ENCODE results near the gene FRAS1.
"Not testable (repeated sequence)": the region's sequence is repeated elsewhere in the genome, so short reads cannot be mapped to it uniquely, and the experiment has no call there.

The FRAS1 gene

DNA sequence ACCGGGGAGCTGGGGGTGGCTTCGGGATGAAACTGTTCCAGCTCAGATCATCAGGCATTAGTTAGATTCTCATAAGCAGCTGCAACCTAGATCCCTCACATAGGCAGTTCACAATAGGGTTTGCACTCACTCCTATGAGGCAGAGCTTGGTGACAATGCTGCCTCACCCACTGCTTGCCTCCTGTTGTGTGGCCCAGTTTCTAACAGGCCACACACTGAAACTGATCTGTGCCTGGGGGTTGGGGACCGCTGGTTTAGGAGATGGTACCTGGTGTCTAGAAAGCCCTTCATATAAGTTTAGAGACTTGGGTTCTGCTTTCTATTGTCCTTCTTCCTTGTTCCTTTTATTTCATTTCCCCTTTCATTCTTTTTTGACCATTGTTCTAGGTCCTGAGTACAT lies 234.2 kb downstream of the FRAS1 start:
- DNase-seq (ENCODE audit: low spot score): no peak

DNA sequence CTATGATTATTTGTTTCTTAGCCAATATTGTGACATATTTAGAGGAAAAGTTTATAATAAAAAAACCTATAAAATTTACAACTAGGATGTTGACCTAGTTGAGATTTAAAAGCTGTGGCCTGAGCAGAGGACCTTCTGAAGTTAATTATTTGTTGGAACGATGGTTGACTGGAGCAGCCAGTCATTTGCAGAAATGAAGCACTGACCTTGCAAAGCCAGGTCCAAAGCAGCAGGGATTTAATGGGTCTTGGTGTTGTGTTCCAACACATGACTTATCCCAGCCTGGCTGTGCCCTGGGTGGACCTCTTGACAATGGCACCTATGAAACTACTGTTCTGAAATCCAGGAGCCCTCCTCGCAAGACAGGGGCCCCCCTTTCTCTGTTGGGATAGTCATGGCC lies 235.2 kb downstream of the FRAS1 start:
- DNase-seq (ENCODE audit: low spot score): peak; percentile 32

DNA sequence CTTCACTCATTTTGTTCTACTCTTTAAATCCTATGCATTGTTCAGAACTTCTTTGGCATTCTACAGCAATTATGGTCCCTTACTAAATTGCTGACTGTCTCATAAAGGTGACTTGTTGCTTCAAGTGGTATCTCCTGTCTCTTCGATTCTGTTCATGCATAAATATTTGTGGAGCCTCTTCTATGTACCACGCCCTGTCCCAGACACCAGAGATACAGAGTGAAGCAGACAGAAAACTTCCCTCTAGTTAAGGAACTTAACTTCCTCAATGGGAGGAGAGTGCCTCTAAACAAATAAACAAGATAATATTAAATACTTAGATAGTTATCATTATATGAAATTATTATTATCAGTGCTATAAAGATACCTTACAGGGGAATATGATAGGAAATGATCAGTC lies 235.7 kb downstream of the FRAS1 start:
- no peak for DNase-seq (ENCODE audit: low spot score)

DNA sequence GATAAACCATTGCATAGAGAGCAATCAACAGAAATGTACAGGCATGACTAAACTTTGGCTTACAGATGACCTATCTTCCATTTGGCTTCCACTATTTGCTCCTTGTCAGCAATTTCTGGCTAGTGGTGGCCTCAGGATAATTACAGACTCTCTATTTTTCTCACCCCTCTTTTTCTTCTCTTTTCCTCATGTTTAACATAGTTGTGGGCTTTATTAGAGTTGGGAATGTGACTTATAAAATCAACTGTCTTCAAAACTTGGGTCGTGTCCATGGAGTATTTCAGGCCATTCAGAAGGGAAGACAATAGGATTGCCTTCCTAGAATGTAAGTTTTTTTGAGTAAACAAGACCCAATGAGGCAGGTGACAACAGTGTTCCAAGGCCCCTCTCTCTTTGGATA lies 236.2 kb downstream of the FRAS1 start:
- peak; percentile 22 for DNase-seq (ENCODE audit: low spot score)

DNA sequence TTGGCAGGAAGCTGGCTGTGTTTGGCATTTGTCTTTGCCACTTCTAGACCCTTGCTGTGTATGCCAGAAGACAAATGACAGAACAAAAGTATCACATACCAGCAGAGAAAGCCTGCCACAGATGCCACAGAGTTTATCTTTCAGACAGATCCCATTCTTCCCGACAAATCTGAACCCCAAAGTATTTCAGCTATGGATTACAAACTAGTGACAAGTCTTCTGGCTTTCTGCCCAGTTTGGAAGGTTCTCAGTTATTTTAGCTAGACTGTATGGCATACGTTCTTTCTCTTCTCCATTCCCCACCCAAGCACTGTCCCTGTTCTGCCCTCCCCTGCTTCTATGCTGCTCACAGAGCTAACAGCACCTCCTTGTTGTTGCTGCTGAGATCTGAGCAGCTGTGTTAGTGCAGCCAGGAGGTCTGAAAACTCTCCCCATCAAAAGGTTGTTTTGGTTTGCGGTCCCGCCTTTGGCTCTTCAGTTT lies 236.7 kb downstream of the FRAS1 start:
- DNase-seq (ENCODE audit: low spot score): peak; percentile 85

DNA sequence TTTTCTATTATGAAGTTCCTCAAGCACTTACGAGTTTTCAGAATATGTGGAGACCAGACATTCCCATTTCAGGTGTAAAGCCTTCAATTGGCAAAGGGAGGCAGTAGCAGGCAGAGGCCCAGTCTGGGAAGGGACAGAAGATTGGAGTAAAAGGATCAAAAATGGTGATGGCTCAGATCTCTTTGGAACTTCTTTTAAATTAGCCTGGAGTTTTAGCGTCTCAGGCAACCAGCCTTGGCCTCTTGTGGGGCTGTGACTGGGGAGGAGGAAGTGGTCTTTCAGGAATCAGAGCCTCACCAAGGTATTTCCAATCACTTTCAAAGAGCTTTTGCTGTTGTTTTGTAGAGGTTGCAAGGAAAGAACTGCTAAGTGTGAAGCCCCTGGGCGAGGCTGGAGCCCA lies 239.1 kb downstream of the FRAS1 start:
- no peak for DNase-seq (ENCODE audit: low spot score)

DNA sequence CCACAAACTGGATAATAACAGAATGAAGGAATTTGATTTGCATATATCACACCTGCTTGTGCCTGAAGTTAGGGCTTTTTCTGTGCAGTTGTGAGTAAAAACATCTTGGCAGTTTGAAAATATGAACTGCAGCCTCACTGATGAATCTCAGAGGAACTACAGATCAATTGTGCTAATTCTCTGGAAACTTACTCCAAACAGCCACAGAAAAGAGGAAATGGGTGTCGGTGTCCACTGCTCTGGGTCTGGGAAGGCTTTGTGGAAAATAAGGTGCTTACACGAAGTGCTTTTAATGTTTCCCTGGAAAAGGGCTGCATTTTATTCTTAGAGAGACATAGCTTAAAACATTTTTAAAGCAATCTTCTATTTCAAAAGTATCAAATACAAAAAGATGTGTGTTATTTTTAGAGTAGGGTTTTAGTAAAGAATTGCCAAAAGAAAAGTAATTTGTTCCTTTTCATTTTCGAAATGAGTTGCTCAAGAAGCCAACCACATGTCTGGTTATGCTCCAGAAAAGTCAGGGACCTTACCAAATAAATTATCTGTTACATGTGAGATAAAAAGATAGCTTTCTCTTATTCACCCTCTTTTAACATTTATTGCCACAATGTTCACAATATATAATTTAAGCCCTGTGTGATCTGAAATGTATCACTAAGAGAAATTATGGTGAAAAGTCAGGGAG lies 240.1 kb downstream of the FRAS1 start:
- DNase-seq (ENCODE audit: low spot score): no peak

DNA sequence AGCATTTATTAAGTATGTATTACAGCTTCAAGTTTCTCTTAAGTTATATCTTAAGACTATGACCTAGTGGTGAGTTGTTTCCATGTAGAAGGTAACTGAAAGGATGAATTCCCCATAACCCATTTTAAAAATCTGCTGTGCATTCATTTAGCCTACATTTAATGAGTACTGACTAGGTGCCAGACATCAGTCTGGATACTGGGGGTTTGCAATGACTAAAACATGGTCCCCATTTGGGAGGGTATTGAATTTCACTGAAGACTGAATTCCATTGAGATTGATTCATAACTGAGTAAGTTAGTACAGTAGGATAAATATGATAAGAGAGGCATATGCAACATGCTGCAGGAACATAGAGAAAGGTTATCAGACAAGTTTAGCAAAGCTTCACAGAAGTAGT lies 241.5 kb downstream of the FRAS1 start:
- DNase-seq (ENCODE audit: low spot score): peak; percentile 16

DNA sequence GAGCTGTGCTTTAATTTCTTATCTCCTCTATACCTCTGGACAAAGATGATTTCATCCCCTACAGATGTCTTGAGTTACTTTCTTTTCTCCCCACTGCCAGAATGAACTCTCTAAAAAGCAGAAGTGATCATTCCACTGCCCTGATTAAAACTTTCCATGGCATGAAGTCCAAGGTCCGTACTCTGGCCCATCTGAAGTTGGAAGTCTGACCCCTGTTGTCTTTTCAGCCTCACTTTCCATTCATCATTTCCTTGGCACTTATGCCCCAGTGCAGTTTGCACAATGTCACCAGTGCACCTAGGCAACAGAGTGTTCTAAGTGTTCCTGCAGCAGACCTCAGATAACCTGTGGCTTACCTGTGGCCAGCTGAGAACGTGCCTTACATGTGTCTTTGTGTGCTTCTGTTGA lies 242.4 kb downstream of the FRAS1 start:
- DNase-seq (ENCODE audit: low spot score): no peak

DNA sequence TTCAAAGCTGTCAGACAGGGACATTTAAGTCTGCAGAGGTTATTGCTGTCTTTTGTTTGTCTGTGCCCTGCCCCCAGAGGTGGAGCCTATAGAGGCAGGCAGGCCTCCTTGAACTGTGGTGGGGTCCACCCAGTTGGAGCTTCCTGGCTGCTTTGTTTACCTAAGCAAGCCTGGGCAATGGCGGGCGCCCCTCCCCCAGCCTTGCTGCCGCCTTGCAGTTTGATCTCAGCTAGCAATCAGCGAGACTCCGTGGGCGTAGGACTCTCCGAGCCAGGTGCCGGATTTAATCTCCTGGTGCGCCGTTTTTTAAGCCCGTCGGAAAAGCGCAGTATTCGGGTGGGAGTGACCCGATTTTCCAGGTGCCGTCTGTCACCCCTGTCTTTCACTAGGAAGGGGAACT lies 250.1 kb downstream of the FRAS1 start:
- DNase-seq (ENCODE audit: low spot score): not testable (repeated sequence)

DNA sequence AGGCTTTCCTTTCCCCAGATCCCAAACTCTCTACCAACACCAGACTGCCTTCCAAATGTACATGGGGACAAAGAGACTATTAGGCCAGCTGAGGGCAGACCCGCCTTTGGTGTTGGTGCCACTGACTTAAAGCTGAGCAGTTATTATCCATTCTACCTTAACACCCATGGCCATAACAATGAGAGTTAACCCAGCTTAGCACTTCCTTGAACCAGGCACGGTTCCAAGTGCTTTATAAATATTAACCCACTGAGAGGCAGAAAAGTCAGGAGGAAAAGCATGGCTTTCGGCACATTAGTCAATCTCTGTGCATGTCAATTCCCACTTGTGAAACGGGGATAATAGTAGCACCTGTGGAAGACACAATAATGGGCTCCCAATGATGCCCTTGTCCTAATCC lies 251.4 kb downstream of the FRAS1 start:
- DNase-seq (ENCODE audit: low spot score): peak; percentile 68

DNA sequence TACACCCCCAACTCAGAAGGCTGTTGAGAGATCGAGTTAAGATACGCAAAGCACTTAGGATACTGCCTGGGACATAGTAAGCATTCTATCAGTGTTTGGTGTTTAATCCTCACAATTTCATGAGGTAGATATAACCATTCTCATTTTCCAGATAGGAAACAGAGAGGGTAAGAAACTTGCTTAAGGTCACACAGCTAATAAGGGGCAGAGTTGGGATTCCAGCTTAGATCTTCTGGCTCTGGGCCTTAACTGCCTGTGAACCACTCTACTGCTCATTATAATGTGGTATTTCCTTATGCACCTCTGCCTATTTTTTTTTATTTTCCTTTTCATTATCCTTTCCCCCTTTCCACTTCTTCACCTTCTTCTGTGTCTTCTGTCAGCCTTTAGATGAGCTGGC lies 252.2 kb downstream of the FRAS1 start:
- no peak for DNase-seq (ENCODE audit: low spot score)

DNA sequence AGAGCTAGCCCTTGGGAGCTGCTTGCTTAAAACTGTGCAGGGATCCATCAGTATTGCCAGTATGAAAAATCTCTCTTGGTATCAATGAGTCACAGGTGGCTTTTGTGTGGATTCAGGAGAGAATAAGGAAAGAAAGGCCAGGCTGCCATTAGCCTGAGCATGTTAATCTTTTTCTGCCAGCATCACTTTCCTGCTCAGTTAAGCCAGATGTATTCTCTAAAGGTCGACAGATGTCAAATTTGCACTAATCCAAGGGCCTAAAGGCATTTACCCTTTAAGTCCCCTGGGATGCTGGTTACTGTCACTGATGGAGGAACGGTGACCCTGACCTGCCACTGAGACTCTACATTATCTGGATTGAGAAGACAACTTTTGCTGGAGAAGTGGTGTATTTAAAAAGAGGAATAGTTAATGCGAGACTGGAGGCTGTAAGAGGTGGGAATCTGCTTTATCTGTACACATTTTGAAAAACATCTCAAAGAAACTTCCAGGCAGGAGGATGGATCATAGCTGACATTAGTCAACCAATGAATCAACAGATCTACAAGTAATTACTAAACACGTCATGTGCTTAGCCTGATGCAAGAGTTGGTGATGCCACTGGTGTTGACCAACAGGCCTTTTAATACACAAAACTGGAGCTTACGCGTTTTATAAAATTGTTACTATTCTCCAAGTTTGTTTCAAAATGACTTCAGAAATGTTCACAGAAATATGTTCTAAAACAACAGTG lies 253.1 kb downstream of the FRAS1 start:
- no peak for DNase-seq (ENCODE audit: low spot score)

DNA sequence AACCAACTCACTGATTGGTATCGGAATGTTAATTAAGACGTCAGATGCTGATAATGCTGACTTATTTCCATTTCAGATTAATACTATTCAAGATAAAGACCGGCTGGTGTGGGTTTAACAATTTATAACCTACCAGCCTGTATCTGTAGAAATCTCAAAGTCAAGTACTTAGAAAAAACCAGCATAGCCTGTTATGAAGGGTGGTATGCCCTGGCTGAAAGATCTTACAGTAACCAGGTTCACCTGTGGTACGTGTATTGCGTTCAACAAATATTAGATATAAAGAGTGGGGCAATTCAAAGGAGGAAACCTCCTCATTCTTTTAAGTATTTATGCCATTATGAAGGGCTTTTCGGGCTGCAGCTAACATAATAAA lies 253.6 kb downstream of the FRAS1 start:
- no peak for DNase-seq (ENCODE audit: low spot score)

DNA sequence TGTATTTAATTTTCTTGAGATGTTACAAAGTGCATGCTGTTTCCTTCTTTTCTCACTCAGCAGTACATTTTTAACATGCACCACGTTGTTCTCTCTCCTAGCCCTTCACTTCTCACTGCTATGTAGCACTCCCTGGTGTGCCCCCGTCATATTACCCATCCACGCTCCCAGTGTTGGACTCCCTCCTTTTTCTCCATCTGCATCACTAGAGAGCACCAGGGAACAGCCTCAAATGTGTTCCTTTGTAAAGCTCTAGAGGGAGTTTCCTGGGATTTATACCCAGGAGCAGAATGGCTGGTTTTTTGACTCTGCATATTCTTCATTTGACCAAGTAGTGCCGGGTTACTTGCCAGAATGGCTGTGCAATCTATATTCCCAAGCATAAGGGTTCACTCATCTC lies 254.2 kb downstream of the FRAS1 start:
- DNase-seq (ENCODE audit: low spot score): no peak

DNA sequence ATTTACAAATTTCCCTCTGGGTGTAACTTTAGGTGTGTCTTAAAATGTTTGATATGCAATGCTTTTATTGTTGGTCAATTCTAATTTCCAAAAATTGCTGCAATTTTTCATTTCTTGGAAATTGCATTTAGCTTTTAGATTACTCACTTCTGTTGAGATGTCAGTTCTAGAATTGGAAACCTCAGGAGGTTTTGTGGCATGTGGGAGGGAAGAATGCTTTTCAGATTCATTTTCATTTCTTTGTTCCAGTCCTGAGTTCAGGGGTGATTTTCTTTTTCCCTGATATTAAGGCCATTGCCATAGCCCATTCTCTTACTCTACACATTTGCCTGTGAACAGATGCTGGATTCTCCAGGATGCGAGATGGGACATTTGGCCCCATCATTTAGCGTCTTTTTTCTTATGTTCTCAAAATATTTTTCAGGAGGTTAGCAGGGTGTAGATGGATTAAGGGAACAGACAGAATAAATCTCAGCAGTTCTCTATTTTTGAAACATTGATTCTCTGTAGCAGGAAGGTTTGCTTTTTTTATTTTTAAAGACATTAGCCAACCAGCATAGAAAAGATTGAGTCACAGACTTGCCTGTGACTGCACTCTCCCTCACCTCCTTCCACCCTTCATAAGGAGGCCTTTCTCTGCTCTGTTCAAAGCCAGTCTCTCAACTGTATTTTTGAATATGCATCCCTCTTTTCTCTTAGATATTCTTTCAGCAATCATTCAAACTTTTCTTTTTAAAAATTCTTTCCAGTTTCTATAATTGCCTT lies 256.0 kb downstream of the FRAS1 start:
- DNase-seq (ENCODE audit: low spot score): no peak

DNA sequence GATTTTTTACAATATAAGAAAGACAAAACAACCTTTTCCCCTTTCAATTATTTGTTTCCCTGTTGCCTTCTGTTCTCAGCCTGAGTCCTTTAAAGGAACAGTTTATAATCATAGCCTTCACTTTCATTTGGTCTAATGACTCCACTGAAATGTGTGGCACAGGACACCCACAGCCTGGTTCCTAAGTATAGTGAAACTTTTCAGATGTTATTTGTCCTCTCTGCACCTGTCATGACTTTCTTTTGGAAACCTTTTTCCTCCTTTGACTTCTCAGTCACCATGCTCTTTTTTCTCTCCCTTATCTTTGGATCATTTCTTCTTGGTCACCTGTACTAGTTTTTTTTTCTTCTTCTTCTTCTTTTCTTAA lies 256.6 kb downstream of the FRAS1 start:
- DNase-seq (ENCODE audit: low spot score): no peak

DNA sequence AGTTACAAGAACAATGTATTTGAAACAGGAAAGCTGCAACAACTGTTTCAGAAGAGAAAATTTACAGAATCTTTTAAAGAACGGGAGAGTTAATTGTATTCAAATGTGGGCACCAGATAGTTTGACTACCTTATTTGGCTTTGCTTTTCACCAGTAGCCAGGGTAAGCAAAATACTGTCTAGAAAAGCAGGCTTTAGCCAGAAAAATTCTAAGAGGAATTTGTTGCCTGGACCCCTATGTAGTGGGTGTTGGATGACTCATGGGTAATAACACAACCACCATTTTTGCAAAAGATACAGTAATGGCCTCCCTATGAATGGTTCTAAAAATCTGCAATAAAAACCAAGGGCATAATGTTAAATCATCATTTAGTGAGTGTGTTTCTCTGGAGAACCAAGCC lies 261.0 kb downstream of the FRAS1 start:
- no peak for DNase-seq (ENCODE audit: low spot score)

DNA sequence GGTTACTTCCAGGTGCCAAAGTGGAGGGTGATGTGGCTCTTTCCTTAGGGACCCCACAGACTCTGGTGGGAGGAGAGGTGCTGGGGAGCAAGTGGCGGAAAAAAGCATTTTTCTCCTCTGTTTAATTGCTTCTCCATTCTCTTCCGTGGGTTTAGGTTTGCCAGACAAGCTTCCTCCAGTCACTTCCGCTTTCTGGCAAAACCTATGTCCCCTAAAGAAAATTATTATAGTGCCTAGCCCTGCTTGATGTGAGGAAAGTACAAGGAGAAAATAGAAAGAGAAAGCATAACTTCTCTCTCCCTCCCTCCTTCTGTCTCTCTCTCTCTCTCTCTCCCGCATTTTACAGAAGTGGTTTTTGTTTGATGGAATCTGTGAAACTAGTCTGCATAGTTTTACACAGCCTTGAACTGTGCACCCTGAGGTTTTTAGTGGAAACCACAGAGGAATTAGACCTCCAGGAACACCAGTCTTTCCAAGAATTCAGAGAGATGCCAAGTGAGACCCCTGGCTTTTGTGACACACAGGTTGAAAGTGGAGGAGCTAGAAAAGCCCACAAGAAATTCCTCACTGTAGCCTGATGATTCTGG lies 263.3 kb downstream of the FRAS1 start:
- DNase-seq (ENCODE audit: low spot score): no peak

DNA sequence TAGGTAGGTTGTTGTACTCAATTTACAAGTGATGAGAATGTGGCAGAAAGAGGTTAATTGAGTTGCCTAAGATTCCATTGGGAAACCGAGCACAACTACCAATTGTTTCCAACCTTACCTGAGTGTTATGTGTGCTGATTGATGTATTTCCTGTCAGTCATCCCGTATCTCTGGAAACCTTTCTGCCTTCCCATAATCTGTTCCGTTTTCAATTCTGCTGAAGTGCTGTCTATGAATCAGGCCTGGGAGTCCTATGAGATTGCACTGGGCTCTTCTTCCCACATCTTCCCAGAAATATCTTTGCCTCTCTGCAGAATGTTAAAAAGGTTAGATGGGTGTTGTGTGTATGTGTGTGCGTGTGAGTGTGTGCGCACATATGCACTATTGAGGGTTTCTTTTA lies 264.9 kb downstream of the FRAS1 start:
- DNase-seq (ENCODE audit: low spot score): no peak

DNA sequence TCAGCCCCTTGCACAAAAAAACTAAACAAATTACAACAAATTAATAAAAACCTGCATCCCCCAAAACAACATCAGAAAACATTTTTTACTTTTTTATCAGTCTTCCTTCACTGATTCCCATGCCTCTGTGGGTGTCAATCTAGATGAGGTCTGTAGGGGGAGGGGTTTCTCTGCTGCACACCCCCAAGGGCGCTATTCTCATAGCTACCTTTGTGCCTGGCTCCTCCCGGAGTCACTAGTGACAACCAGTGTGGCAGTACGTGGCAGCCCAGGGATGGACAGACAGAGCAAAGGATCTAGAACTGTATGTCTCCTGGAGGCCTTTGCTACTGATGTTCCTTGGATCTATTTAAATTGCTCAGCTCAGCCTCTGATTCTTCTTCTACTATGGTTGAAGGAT lies 266.3 kb downstream of the FRAS1 start:
- DNase-seq (ENCODE audit: low spot score): no peak

DNA sequence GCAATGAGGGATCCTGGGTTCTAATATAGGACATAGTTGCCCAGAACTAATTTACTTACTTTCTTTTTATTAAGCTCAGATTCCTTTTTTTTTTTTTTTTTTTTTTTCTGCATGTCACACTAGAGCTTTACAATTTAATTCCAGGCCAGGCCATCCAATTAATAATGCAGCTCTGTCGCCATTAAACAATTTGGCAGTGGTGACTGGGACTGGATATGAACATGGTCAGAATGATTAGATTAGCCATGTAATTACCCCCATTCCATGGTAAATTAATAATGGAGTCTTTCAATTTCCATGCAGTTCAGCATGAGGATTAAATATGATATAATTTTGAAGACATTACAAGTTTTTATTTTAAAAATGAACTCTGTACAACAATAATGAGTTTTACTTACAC lies 267.5 kb downstream of the FRAS1 start:
- DNase-seq (ENCODE audit: low spot score): no peak

Data from kidney tubule cell (primary cell).